HEK293 (cell line): ENCODE measurements around the gene TEP1.
A peak's percentile ranks its signal among the peaks of the same experiment; 100 is the strongest.

Source experiments
- CTCF ChIA-PET: fragments of 350-600 bp; formaldehyde crosslinking; extraction: SDS; loops from one replicate; lab custom pipeline; 2021; ENCODE audit warnings: antibody characterized with exemption; lab: Yijun Ruan, JAX
- POLR2A ChIA-PET: fragments of 300-600 bp; formaldehyde crosslinking; extraction: SDS; loops from one replicate; lab custom pipeline; 2020; ENCODE audit warnings: antibody characterized with exemption, inconsistent platforms; lab: Yijun Ruan, JAX
- H3K27ac ChIP-seq: fragments of 200-500 bp; sonication (Bioruptor generic); 2 replicates; pipeline ENCODE4 v1.5.1; 2014; ENCODE audit warnings: low read depth, low read length, control low read depth, inconsistent platforms; ENCODE audit errors: extremely low read depth
- H3K36me3 ChIP-seq, 2 experiments: fragments of 200-500 bp in 1 of 2; sonication (Bioruptor generic) in 1 of 2; 1 replicate in 1 of 2; 2 replicates in 1 of 2; pipeline ENCODE4 v1.5.1; 2014 to 2017; ENCODE audit warnings: inconsistent platforms in 2 of 2, low read length in 2 of 2; ENCODE audit not compliant: control insufficient read depth in 2 of 2, insufficient read depth in 1 of 2
- H3K4me1 ChIP-seq: fragments of 200-500 bp; sonication (Bioruptor generic); 2 replicates; pipeline ENCODE4 v1.5.1; 2014; ENCODE audit warnings: mild to moderate bottlenecking, low read length, inconsistent platforms; ENCODE audit not compliant: control insufficient read depth, insufficient read depth
- H3K4me3 ChIP-seq: 2 replicates; pipeline ENCODE4 v1.5.1; 2011; ENCODE audit warnings: low read depth, mild to moderate bottlenecking, control low read depth, low read length, moderate library complexity
- H3K9me3 ChIP-seq: fragments of 200-500 bp; sonication (Bioruptor generic); 2 replicates; pipeline ENCODE4 v1.5.1; 2014; ENCODE audit warnings: low read depth, low read length, inconsistent platforms; ENCODE audit not compliant: control insufficient read depth, insufficient read depth
- ATF2 ChIP-seq: fragments of 450-650 bp; formaldehyde crosslinking; IDR thresholded peaks from 2 replicates; pipeline ENCODE4 v1.5.1; 2016; ENCODE audit warnings: missing biosample characterization, missing genetic modification characterization, low read depth
- REST ChIP-seq: fragments of 450-650 bp; formaldehyde crosslinking; IDR thresholded peaks from 2 replicates; pipeline ENCODE4 v1.5.1; 2016; ENCODE audit warnings: missing biosample characterization, missing genetic modification characterization
- ZNF155 ChIP-seq: fragments of 450-650 bp; formaldehyde crosslinking; IDR thresholded peaks from 2 replicates; pipeline ENCODE4 v1.5.1; 2016; ENCODE audit warnings: missing biosample characterization, missing genetic modification characterization
- ZNF274 ChIP-seq, 2 experiments: fragments of 200-500 bp in 1 of 2; fragments of 450-650 bp in 1 of 2; sonication (Bioruptor generic) in 1 of 2; formaldehyde crosslinking in 1 of 2; IDR thresholded peaks; 2 replicates each; pipeline versions ENCODE4 v1.5.1 to v1.6.1; 2014 to 2016; ENCODE audit warnings: borderline replicate concordance in 1 of 2, inconsistent platforms in 1 of 2, low read length in 1 of 2, missing biosample characterization in 1 of 2, missing genetic modification characterization in 1 of 2
- ZNF423 ChIP-seq: fragments of 450-650 bp; formaldehyde crosslinking; IDR thresholded peaks from 2 replicates; pipeline ENCODE4 v1.5.1; 2016; ENCODE audit warnings: missing biosample characterization, missing genetic modification characterization
- ZNF645 ChIP-seq: fragments of 450-650 bp; formaldehyde crosslinking; IDR thresholded peaks from 2 replicates; pipeline ENCODE4; 2016; ENCODE audit warnings: missing biosample characterization, missing genetic modification characterization
- ZSCAN30 ChIP-seq: fragments of 450-650 bp; IDR thresholded peaks from 2 replicates; pipeline ENCODE4 v1.5.1; 2018; ENCODE audit warnings: missing biosample characterization, mild to moderate bottlenecking, missing genetic modification characterization, moderate library complexity
- ZSCAN5A ChIP-seq: fragments of 450-650 bp; formaldehyde crosslinking; IDR thresholded peaks from 2 replicates; pipeline ENCODE4 v1.5.1; 2016; ENCODE audit warnings: missing biosample characterization, missing genetic modification characterization
- TF ChIP-seq, protein P1 (sequence below): fragments of 450-650 bp; formaldehyde crosslinking; IDR thresholded peaks from 2 replicates; pipeline ENCODE4 v1.5.1; 2016; ENCODE audit warnings: missing biosample characterization, missing genetic modification characterization
- TF ChIP-seq, protein P2 (sequence below): fragments of 450-650 bp; formaldehyde crosslinking; IDR thresholded peaks from 2 replicates; pipeline ENCODE4 v1.5.1; 2017; ENCODE audit warnings: missing biosample characterization, missing genetic modification characterization
- TF ChIP-seq, protein P3 (sequence below): fragments of 450-650 bp; formaldehyde crosslinking; IDR thresholded peaks from 2 replicates; pipeline ENCODE4 v1.5.1; 2016; ENCODE audit warnings: missing biosample characterization, missing genetic modification characterization

The TEP1 gene

DNA sequence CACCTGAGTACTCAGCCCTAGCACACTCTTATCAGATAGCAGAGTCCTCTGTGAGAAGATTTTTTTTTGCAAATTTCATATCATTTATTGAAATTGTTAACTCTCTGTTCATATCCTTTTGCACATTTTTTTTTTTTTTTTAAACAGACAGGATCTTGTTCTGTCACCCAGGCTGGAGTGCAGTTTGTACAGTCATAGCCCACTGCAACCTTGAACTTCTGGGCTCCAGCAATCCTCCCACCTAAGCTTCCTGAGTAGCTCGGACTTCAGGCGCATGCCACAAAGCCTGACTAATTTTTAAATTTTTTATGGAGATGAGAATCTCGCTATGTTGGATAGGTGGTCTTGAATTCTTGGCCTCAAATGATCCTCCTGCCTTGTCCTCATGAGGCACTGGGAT, 65.6 kb downstream of the TEP1 start:
- CTCF ChIA-PET, result no interaction called here
- Histone ChIP-seq H3K4me1 (no peaks in the 10 kb centered on the region), H3K27ac (no peak overlapping the region), H3K36me3 (peaks cover 72 to 76% of the 10 kb centered on the region in 2 experiments), H3K4me3 (no peak overlapping the region), H3K9me3 (no peaks in the 10 kb centered on the region)
- TF ChIP-seq ZNF423, result no peak
- TF ChIP-seq, protein P1, sequence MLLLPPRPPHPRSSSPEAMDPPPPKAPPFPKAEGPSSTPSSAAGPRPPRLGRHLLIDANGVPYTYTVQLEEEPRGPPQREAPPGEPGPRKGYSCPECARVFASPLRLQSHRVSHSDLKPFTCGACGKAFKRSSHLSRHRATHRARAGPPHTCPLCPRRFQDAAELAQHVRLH (tag by site-specific recombination), result no peak
- POLR2A ChIA-PET, result no interaction called here

GRCh38 chr14:20346713-20347112, 66.6 kb downstream of the TEP1 start:
- no peaks in the 10 kb centered on the region for H3K9me3 ChIP-seq
- H3K4me1 ChIP-seq, result 0 out of 2 replicates have a peak, but pooled peaks cover 2% of the 10 kb centered on the region
- TF ChIP-seq, protein P2, sequence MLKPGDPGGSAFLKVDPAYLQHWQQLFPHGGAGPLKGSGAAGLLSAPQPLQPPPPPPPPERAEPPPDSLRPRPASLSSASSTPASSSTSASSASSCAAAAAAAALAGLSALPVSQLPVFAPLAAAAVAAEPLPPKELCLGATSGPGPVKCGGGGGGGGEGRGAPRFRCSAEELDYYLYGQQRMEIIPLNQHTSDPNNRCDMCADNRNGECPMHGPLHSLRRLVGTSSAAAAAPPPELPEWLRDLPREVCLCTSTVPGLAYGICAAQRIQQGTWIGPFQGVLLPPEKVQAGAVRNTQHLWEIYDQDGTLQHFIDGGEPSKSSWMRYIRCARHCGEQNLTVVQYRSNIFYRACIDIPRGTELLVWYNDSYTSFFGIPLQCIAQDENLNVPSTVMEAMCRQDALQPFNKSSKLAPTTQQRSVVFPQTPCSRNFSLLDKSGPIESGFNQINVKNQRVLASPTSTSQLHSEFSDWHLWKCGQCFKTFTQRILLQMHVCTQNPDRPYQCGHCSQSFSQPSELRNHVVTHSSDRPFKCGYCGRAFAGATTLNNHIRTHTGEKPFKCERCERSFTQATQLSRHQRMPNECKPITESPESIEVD, result no peak
- TF ChIP-seq, protein P1 (tag by site-specific recombination), result no peak
- TF ChIP-seq ATF2 (tag by site-specific recombination), result peak; percentile 54; the same call in 1 of the 2 replicates
- H3K36me3 ChIP-seq, result peaks cover 62 to 65% of the 10 kb centered on the region in 2 experiments
- no peak overlapping the region for H3K4me3 ChIP-seq
- ChIA-PET POLR2A (interaction anchor here (0.7 kb wide), 1 partner anchor 135 kb away, joined by 3 read pairs; no protein-coding TSS in a partner anchor), CTCF (no interaction called here)
- H3K27ac ChIP-seq, result no peak overlapping the region

GRCh38 chr14:20345366-20345765, 67.9 kb downstream of the TEP1 start:
- no peak overlapping the region for H3K4me3 ChIP-seq
- H3K36me3 ChIP-seq, result peaks cover 50 to 53% of the 10 kb centered on the region in 2 experiments
- ChIA-PET CTCF (no interaction called here), POLR2A (interaction anchor here (3.3 kb wide), 1 partner anchor 109 kb away, joined by 51 read pairs; the partner anchor contains the start of genes APEX1 and OSGEP)
- H3K27ac ChIP-seq, result no peak overlapping the region
- H3K4me1 ChIP-seq, result 0 out of 2 replicates have a peak, but pooled peaks cover 4% of the 10 kb centered on the region
- H3K9me3 ChIP-seq, result no peaks in the 10 kb centered on the region
- TF ChIP-seq, protein P2, result no peak
- TF ChIP-seq ZSCAN30 (tag by site-specific recombination) (no peak), REST (tag by site-specific recombination) (no peak), ZSCAN5A (tag by site-specific recombination) (no peak), ZNF645 (no peak), ZNF274 (IDR thresholded peaks at IDR 0.05; ENCODE audit: low read length) (no peak), ZNF274 (tag by site-specific recombination; IDR thresholded peaks at IDR 0.05; ENCODE audit: borderline replicate concordance) (no peak), ZNF155 (tag by site-specific recombination) (no peak)
- TF ChIP-seq, protein P3, sequence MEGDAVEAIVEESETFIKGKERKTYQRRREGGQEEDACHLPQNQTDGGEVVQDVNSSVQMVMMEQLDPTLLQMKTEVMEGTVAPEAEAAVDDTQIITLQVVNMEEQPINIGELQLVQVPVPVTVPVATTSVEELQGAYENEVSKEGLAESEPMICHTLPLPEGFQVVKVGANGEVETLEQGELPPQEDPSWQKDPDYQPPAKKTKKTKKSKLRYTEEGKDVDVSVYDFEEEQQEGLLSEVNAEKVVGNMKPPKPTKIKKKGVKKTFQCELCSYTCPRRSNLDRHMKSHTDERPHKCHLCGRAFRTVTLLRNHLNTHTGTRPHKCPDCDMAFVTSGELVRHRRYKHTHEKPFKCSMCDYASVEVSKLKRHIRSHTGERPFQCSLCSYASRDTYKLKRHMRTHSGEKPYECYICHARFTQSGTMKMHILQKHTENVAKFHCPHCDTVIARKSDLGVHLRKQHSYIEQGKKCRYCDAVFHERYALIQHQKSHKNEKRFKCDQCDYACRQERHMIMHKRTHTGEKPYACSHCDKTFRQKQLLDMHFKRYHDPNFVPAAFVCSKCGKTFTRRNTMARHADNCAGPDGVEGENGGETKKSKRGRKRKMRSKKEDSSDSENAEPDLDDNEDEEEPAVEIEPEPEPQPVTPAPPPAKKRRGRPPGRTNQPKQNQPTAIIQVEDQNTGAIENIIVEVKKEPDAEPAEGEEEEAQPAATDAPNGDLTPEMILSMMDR (tag by site-specific recombination), result no peak
